NB4 (cell line): Measurements from ENCODE around the gene MIS12.

Experiments
- DNase-seq: peaks from one replicate; pipeline ENCODE4 v3.0.0; 2010; ENCODE audit warnings: low read depth
- H3K4me3 ChIP-seq: one replicate; pipeline ENCODE4 v1.5.1; 2011; ENCODE audit warnings: mild to moderate bottlenecking, low read depth, low read length, moderate library complexity
- MYC ChIP-seq: IDR thresholded peaks from 2 replicates; pipeline ENCODE4 v1.6.1; 2011; ENCODE audit warnings: low read depth, low read length
- POLR2A ChIP-seq: IDR thresholded peaks from 2 replicates; pipeline ENCODE4 v1.6.1; 2011; ENCODE audit warnings: mild to moderate bottlenecking; ENCODE audit not compliant: insufficient read length; ENCODE audit errors: extremely low read depth
- TF ChIP-seq, protein P1 (sequence below): IDR thresholded peaks from 2 replicates; pipeline ENCODE4 v1.6.1; 2011; ENCODE audit warnings: low read depth, low read length
- TF ChIP-seq, protein P2 (sequence below): IDR thresholded peaks from one replicate; pipeline ENCODE4 v1.5.1; 2012; ENCODE audit warnings: low read depth, low read length

MIS12 gene

DNA sequence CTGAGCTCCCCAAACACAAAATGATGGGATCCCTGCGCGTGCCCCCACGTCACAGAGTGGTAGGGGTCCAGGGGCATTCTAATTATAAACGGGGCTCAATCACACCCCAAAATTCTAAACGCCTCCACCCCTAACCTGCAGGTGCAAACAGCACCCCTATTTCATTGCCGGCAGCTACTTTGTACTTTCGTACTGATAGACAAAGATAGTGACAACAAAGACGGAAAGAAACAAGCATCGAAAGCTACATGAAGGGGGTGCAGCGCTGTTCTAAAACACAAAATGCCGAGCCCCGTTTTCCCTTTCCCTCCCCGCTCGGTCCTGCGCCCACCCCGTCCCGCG, 13.9 kb downstream of the MIS12 start:
- H3K4me3 ChIP-seq: no peak overlapping the region
- TF ChIP-seq, protein P1, sequence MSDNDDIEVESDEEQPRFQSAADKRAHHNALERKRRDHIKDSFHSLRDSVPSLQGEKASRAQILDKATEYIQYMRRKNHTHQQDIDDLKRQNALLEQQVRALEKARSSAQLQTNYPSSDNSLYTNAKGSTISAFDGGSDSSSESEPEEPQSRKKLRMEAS: no peak
- TF ChIP-seq, protein P2, sequence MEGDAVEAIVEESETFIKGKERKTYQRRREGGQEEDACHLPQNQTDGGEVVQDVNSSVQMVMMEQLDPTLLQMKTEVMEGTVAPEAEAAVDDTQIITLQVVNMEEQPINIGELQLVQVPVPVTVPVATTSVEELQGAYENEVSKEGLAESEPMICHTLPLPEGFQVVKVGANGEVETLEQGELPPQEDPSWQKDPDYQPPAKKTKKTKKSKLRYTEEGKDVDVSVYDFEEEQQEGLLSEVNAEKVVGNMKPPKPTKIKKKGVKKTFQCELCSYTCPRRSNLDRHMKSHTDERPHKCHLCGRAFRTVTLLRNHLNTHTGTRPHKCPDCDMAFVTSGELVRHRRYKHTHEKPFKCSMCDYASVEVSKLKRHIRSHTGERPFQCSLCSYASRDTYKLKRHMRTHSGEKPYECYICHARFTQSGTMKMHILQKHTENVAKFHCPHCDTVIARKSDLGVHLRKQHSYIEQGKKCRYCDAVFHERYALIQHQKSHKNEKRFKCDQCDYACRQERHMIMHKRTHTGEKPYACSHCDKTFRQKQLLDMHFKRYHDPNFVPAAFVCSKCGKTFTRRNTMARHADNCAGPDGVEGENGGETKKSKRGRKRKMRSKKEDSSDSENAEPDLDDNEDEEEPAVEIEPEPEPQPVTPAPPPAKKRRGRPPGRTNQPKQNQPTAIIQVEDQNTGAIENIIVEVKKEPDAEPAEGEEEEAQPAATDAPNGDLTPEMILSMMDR: no peak
- TF ChIP-seq MYC: no peak
- no peak for TF ChIP-seq POLR2A
- DNase-seq: no peak

DNA sequence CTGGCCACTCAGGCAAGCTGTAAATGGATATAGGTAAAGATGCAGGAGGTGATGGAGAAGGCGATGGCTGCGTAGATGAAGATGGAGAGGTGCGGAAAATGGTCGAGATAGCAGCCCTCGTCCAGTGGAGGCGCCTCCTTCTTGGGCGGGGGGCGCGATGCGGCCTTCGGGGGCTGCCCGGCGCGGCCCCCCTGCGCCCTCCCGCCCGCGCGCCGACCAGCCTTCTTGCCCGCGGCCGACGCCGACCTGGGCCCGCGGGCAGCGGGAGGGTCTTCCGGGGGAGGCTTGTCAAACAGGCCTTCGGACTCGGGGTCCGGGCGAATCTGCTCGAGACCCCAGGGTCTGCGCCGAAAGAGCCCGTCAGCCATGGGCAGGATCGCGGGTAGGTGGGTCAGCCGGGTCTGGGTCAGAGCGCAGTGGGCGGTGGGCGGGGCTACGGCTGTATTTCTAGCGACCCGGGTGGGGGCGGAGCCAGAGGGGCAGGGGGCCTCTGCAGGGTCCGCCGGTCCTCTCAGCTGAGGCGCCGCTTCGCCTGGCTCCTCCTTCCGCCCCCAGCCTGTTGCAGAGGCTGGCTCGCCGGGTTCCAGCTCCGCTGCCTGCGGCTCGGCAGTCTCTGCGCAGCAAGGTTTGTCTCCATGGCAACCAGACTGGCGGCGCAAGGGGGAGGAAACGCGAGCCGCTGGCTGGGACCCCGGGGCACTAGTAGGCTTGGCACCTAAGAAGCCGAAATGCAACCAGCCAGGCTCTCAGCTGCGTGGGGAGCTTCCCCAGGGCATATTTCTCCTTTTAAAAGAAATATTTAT, 14.4 kb downstream of the MIS12 start:
- H3K4me3 ChIP-seq: no peak overlapping the region
- peak; percentile 76 for DNase-seq
- TF ChIP-seq, protein P2: no peak
- TF ChIP-seq POLR2A: no peak
- no peak for TF ChIP-seq MYC
- TF ChIP-seq, protein P1: no peak

DNA sequence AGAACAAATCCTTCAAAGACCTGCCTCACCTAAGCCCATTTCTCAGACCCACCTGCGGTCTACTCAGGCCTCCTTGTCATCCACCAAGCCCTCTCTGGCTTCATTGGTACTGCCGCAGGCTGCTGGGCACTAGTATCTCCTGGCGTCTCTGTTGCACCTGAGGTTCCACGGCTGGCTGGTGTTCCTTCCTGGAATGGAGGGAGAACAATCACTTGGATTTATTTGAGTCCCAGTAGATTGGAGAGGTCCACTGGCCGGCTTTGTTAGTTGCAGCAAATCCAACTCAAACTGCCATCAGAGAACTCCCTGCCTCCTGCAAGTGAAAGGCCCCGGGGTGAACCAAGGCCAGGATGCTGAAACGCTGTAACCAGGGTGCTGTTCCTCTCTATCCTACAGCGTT, 15.3 kb downstream of the MIS12 start:
- TF ChIP-seq, protein P2: no peak
- no peak for TF ChIP-seq POLR2A
- no peak for TF ChIP-seq MYC
- TF ChIP-seq, protein P1: no peak
- DNase-seq: no peak
- no peak overlapping the region for H3K4me3 ChIP-seq

DNA sequence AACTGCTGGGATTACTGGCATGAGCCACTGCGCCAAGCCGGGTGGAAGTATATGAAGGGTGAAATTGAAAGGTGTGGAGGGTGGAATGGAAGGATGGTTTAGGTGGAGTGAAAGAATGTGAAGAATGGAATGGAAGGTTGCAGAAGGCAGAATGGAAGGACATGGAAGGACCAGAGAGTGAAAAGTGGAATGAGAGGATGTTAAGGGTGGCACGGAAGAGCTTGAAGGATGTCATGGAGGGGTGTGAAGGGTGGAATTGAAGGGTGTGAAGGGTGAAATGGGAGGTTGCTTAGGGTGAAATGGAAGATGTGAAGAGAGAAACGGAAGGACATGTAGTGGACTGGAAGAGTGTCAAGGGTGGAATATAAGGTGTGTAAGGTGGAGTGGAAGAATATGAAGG, 16.2 kb downstream of the MIS12 start:
- H3K4me3 ChIP-seq: no peak overlapping the region
- TF ChIP-seq POLR2A (no peak), MYC (no peak)
- TF ChIP-seq, protein P2: no peak
- TF ChIP-seq, protein P1: no peak
- no peak for DNase-seq

DNA sequence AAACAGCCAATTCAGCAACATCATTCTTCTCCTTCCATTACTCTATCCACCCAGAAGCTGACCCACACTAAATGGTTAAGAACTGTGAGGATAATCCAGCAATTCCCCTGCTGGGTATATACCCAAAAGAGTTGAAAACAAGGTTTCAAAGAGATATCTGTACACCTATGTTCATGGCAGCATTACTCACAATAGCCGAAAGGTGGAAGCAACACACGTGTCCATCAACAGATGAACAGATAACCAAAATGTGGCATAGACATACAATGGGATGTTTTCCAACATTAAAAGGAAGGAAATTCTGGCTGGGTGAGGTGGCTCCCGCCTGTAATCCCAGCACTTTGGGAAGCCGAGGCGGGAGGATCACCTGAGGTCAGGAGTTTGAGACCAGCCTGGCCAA, 19.9 kb downstream of the MIS12 start:
- no peak overlapping the region for H3K4me3 ChIP-seq
- no peak for DNase-seq
- TF ChIP-seq, protein P2: no peak
- no peak for TF ChIP-seq MYC

DNA sequence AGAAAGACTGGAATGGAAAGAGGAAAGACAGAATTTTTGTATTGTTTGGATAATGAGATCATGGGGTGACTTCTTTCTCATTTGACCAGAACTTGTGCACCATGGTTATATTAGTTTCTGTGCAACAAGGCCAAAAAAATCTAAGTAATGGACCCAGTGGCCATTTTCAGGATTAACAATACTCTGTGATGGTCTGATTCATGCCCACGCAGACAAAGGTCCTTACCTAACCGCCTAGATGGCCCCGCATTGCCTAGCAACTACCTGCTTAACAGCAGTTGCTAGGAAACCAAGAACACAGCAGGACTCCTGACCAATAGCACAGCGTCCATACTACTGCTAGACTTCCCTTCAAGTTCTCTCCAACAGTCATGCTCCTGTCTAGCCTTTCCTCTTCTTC, 22.4 kb downstream of the MIS12 start:
- H3K4me3 ChIP-seq: no peak overlapping the region
- TF ChIP-seq POLR2A: no peak
- TF ChIP-seq, protein P2: no peak
- no peak for TF ChIP-seq MYC
- TF ChIP-seq, protein P1: no peak
- no peak for DNase-seq
